22Rv1 (cell line): ENCODE measurements around the gene ANK3.

Source experiments
- CTCF ChIP-seq: fragments of 450-650 bp; IDR thresholded peaks from 2 replicates; pipeline ENCODE4 v1.5.1; 2017; ENCODE audit warnings: mild to moderate bottlenecking
- ZFX ChIP-seq: fragments of 450-650 bp; IDR thresholded peaks from 2 replicates; pipeline ENCODE4 v1.6.1; 2017; ENCODE audit warnings: antibody characterized with exemption, borderline replicate concordance

GRCh38 chr10:60236869-60237524 lies 152.7 kb downstream of the ANK3 start:
- TF ChIP-seq CTCF (no peak), ZFX (no peak)
